GM19099 (cell line): ENCODE data around the gene CLCN7.

ENCODE experiments used
- POLR2A ChIP-seq: IDR thresholded peaks from 3 replicates; pipeline ENCODE4 v1.6.1; 2011; ENCODE audit warnings: low read depth; ENCODE audit not compliant: insufficient read length; ENCODE audit errors: extremely low read depth

CLCN7 gene

DNA sequence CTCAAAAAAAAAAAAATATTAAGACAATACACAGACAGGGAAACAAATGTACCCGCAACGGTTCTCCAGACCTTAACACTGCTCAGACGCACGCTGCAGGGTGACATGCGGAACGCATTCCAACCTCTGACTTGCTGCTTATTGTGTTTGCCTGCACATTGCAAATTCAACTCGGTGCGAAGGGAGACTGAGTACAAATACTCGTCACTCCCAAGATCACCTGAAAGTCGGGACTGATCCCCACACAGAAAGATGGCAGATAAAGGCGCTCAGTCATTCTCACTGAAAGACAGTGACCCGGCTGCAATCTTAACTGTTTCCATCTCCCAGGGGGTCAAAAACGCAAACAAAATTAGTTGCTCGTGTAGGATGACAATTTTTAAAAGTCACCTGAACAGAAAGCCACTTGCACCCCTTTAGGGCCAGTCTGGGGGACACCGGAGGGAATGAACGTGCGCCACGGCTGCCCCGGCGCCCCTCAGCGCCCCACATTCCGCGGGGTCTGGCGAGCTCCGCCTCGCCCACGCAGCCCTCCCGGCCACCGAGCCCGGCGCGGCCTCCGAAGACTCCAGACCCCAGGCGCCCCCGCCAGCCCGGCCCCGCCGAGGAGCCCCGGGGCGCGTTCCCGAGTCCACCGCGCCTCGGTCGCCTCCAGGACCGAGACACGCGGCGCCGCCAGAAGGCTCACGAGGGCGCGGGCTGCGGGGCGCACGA, 589 bp downstream of the CLCN7 start:
- no peak for TF ChIP-seq POLR2A

GRCh38 chr16:1472974-1473373, 1.9 kb downstream of the CLCN7 start:
- no peak for TF ChIP-seq POLR2A

DNA sequence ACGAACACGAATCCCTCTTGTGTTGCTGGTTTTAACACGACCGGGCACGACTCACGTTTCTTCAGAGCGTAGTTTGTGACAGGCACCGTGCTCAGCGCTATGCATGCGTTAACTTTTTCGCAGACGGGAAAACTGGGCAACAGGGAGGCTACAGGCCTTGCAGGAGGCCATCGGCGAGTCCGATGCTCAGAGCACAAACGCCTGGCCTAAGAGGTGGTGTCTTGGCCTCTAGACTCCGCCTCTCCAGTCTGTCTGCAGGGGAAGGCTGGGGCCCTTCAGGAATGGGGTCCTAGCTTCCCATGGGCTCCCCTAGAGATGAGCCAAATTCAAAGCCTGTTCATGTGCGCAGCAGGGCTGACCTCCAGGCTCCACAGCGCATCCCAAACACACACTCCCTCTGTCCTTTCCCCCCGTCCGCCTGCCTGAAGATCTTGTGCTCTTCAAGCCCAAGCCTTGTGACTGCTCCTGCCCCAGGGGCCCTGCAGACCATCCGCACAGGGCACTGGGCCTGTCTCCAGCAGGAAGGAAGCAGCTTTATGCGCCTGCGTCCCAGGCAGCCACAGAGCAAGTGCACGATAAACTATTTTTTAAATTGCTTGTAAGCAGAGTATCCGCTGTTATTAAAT, 3.1 kb downstream of the CLCN7 start:
- no peak for TF ChIP-seq POLR2A

GRCh38 chr16:1470481-1471251, 4.2 kb downstream of the CLCN7 start:
- no peak for TF ChIP-seq POLR2A

- no peak for TF ChIP-seq POLR2A
These were observed 5.1 kb downstream of the CLCN7 start for GRCh38 chr16:1469693-1470201.

DNA sequence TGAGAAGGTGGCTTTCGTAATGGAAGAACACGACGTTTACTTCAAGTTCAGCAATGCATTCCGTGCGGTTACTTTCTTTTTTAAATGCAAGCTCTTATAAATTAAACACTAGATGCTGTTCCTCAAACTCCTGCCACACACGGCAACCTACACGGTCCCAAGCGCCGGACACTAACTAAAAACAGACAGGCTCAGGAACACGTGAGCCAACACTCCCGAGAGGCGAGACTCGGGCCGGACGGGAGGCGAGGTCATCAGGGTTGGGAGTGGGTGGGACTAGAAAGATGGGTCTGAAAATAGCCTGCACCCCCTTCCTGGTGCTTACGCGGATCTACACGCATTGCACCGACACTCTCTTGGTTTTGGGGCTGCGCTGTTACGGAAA, 6.4 kb downstream of the CLCN7 start:
- no peak for TF ChIP-seq POLR2A

DNA sequence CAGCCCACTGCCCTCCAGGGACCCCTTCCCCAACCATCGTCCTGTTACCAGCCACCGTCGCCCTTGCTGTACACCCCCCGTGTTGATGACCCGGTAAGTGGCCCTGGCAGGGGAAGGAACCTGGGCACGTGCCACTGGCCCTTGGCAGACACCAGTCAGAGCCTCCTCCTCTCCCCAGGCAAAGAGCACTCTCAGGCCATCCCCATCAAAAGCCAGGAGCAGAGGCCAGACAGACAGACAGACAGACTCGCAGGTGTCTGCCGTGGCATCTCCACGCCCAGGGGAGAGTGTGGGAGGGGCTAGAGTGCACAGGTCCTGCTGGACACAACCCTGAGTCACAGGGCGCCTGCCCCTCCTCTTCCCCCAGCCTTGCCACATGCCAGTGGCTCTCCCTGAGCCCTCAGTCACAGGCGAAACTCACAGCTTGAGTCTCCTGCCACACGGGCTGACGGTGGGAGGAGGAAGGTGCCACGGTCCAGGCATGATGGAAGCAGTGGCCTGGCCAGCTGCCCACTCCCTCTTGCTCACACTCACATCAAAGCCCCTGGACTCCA, 7.8 kb downstream of the CLCN7 start:
- TF ChIP-seq POLR2A: no peak

DNA sequence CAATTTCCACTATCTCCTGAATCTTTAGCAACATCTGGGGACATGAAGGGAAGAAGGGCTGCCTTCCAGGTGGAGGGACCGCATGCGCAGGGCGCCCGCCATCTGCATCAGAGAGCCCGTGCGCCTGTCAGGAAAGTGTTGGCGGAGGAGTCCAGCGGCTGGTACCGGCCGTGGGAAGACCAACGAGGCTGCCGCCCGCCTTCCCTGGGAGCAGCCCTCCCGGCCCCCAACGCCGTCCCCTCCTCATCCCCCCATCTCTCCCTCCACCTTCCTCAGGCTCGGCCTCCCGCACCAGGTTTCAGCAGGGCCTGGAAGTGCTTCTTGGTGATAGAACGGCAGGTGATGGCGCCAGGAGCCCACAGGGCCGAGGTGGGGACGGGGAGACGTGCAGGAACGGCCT, 8.8 kb downstream of the CLCN7 start:
- no peak for TF ChIP-seq POLR2A

- TF ChIP-seq POLR2A: no peak
These were observed 9.3 kb downstream of the CLCN7 start for GRCh38 chr16:1465567-1465915.

DNA sequence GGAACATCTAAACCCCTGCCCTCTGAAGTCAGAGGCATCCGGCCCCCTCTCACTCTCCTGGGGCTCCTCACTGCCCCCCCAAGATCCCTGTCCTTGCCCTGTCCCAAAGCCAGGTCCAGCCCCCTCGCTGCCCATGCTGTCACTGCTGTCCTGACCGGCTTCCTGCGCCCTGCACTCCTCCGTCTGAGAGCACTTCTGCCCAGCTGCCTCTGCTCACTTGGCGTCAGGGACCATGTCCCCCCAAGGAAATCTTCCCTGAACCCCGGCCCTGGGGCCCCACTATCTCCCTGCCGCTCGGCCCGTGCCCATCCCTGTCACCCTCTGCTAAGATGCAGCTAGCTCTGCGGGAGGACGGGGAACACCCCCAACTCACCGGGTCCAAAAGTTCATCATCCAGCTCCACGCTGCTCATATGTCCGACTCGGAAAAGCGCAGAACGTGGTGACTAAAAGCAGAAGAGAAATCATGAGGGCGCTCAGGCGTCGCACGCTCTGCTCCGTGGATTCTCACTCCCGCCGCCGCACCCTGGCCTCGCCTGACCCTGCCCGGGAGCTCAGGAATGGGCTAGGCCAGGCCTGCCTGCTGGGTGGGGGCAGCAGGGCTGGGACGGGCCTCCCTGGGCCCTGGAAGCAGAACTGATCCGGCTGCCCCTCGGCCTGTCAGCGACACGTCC, 9.8 kb downstream of the CLCN7 start:
- TF ChIP-seq POLR2A: no peak

DNA sequence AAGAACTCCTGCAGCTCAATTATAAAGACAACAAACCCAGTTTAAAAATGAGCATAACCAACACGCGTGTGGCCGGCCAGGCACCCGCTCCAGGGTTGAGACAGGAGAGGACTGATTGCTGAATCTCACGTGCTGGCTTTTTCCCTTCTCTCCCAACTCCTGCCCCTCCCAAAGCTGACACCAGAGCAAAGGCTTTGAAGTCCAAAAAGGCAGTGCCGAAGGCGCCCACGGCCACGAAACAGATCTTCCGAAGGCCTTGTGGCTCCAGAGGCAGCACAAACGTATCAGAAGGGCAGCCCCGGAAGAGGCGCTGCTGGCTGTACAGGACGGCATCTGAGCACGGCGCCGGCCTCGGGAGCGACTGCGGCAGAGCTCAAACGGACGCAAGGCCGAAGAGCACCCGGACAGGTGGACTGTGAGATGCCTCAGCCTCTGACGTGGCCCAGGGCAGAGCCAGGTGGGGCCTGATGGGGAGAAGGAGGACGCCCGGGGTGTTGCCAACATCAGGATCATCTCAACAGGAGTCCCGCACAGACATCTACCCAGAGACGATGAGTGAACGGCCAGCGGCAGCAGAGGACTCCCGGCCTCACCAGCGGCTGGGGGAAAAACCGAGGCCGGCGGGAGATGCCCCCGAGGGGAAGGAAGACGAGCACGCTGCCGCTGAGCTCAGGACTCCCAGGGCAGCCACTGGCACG, 10.5 kb downstream of the CLCN7 start:
- no peak for TF ChIP-seq POLR2A

DNA sequence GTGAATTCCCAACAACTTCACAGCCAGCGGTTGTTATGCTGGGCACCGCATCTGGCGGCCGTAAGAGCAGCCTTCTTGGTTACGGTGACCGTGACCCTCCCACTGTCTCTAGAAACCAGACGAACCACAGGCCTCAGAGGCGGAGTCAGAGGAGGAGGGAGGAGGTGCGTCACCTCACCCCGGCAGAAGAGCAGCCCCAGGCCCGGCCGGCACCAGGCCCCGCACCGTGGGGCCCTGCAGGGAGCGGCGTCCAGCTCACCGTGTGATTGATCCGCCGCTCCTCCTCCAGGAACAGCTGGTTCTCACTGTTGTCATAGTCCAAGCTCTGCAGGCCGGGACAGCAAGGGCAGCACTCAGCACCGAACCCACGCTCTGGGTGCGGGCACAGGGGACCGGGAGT, 13.7 kb downstream of the CLCN7 start:
- no peak for TF ChIP-seq POLR2A

- no peak for TF ChIP-seq POLR2A
These were observed 14.2 kb downstream of the CLCN7 start for GRCh38 chr16:1460602-1461138.

DNA sequence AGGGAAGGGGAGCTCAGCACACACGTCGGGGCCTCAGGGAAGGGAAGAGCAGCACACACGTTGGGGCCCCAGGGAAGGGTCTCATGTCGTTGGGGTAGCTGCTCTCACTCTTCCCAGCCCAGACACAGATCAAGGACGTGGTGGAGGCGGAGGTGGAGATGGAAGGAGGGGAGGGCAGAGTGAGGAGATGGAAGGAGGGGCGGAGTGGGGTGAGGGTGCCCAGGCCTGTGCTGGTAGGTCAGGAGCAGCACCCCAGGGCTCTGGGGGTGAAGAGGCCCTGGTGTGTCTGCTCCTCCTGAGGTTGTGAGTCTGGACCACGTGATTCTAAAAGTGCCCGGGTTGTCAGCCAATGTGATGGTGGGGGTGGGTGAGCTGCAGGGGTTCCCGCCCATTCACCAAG, 14.9 kb downstream of the CLCN7 start:
- no peak for TF ChIP-seq POLR2A
